HepG2 (cell line): Measurements from ENCODE around the gene STRN3. TPM values are rescaled to one million over a fixed set of nuclear protein-coding genes. Genes with fewer than 3 reads are reported as not detected.

Experiments
- CREB1 ChIP-seq, 2 experiments: fragments of 450-650 bp in 1 of 2; IDR thresholded peaks; 2 replicates each; pipeline ENCODE4 v1.6.1; 2016 to 2017; ENCODE audit warnings: control low read depth in 1 of 2, mild to moderate bottlenecking in 1 of 2, missing compliant biosample characterization in 1 of 2, missing genetic modification characterization in 1 of 2
- EZH2 ChIP-seq: conservative IDR thresholded peaks from 2 replicates; pipeline ENCODE4 v1.6.1; 2012; ENCODE audit warnings: mild to moderate bottlenecking, low read depth, low read length, moderate library complexity
- GPN1 ChIP-seq: sonication (generic); formaldehyde crosslinking; IDR thresholded peaks from 2 replicates; pipeline ENCODE4 v1.5.1; 2020; ENCODE audit warnings: missing genetic modification reagents, borderline replicate concordance
- KIAA2018 ChIP-seq: sonication (generic); formaldehyde crosslinking; IDR thresholded peaks from 2 replicates; pipeline ENCODE4 v1.5.0; 2020; ENCODE audit warnings: mild to moderate bottlenecking, missing genetic modification reagents, borderline replicate concordance
- KLF16 ChIP-seq, 2 experiments: sonication (generic) in 1 of 2; formaldehyde crosslinking in 1 of 2; IDR thresholded peaks; 2 replicates each; pipeline versions ENCODE4 v1.6.1 to v1.8.0; 2016 to 2023; ENCODE audit warnings: missing genetic modification reagents in 2 of 2, missing compliant biosample characterization in 1 of 2
- NFIC ChIP-seq: IDR thresholded peaks from 2 replicates; pipeline ENCODE4 v1.6.1; 2012; ENCODE audit warnings: mild to moderate bottlenecking, low read length, inconsistent platforms
- PAX8 ChIP-seq: sonication (generic); formaldehyde crosslinking; IDR thresholded peaks from 2 replicates; pipeline ENCODE4 v1.8.0; 2022; ENCODE audit warnings: mild to moderate bottlenecking, missing genetic modification reagents, borderline replicate concordance
- PPARG ChIP-seq: conservative IDR thresholded peaks from 2 replicates; pipeline ENCODE4 v1.6.1; 2016; ENCODE audit warnings: missing biosample characterization, missing genetic modification reagents
- SALL2 ChIP-seq: sonication (generic); formaldehyde crosslinking; IDR thresholded peaks from 2 replicates; pipeline ENCODE4 v1.8.1; 2023; ENCODE audit warnings: mild to moderate bottlenecking, missing genetic modification reagents, inconsistent platforms
- SRSF1 ChIP-seq: fragments of 200-400 bp; formaldehyde crosslinking; optimal IDR thresholded peaks from 2 replicates; pipeline ENCODE3; 2017; ENCODE audit warnings: mild to moderate bottlenecking, low read depth, low read length, moderate library complexity
- ZBTB34 ChIP-seq: sonication (generic); formaldehyde crosslinking; IDR thresholded peaks from 2 replicates; pipeline ENCODE4 v1.8.0; 2022; ENCODE audit warnings: mild to moderate bottlenecking, missing genetic modification reagents
- ZFX ChIP-seq: sonication (generic); formaldehyde crosslinking; IDR thresholded peaks from 2 replicates; pipeline ENCODE4 v1.4.0; 2020; ENCODE audit warnings: mild to moderate bottlenecking, low read depth, missing genetic modification reagents, moderate library complexity
- ZNF235 ChIP-seq: sonication (generic); formaldehyde crosslinking; IDR thresholded peaks from 2 replicates; pipeline ENCODE4 v1.8.1; 2023; ENCODE audit warnings: mild to moderate bottlenecking, missing genetic modification reagents, borderline replicate concordance
- ZNF367 ChIP-seq: sonication (generic); formaldehyde crosslinking; IDR thresholded peaks from 2 replicates; pipeline ENCODE4 v1.4.0; 2020; ENCODE audit warnings: missing genetic modification reagents, borderline replicate concordance
- ZNF589 ChIP-seq: sonication (generic); formaldehyde crosslinking; conservative IDR thresholded peaks from 2 replicates; pipeline ENCODE4 v1.8.0; 2022; ENCODE audit warnings: mild to moderate bottlenecking, moderate library complexity, missing genetic modification reagents
- ZNF605 ChIP-seq: sonication (generic); formaldehyde crosslinking; IDR thresholded peaks from 2 replicates; pipeline ENCODE4 v1.8.0; 2022; ENCODE audit warnings: mild to moderate bottlenecking, missing genetic modification reagents
- ZNF615 ChIP-seq: sonication (generic); formaldehyde crosslinking; IDR thresholded peaks from 2 replicates; pipeline ENCODE4 v1.5.0; 2020; ENCODE audit warnings: mild to moderate bottlenecking, missing genetic modification reagents, borderline replicate concordance
- ZNF674 ChIP-seq: sonication (generic); formaldehyde crosslinking; IDR thresholded peaks from 2 replicates; pipeline ENCODE4 v1.5.0; 2020; ENCODE audit warnings: low read depth, mild to moderate bottlenecking, missing genetic modification reagents
- ZNF772 ChIP-seq: sonication (generic); formaldehyde crosslinking; IDR thresholded peaks from 2 replicates; pipeline ENCODE4 v1.5.0; 2020; ENCODE audit warnings: mild to moderate bottlenecking, missing genetic modification reagents
- ZNF781 ChIP-seq: sonication (generic); formaldehyde crosslinking; IDR thresholded peaks from 2 replicates; pipeline ENCODE4 v1.5.1; 2020; ENCODE audit warnings: borderline replicate concordance, mild to moderate bottlenecking, missing genetic modification reagents; ENCODE audit errors: not compliant biosample characterization
- polyA plus RNA-seq, 8 experiments: library from polyadenylated mRNA; depleted of rRNA in 3 of 8; stranded (reverse) in 7 of 8; unstranded in 1 of 8; fragments of >200 nt; fragmentation: Illumina TruSeq in 4 of 8; extraction: Trizol in 4 of 8; gene quantifications; 2 replicates each; pipeline versions ENCODE4 v1.2.1 to v1.2.3, GENCODE V29; 2011 to 2016; ENCODE audit warnings: low read depth in 4 of 8, missing spikeins in 1 of 8, mixed read lengths in 1 of 8; ENCODE audit not compliant: insufficient read depth in 1 of 8
- total RNA-seq, 5 experiments: library from RNA; depleted of rRNA; stranded (reverse); fragments of >200 nt; fragmentation: Illumina TruSeq; extraction: Trizol; gene quantifications; 2 replicates each; pipeline ENCODE4 v1.2.3, GENCODE V29; 2016; ENCODE audit warnings: low read depth in 1 of 5

Gene STRN3
- total and polyA plus RNA-seq, 2 of the 13 experiments (the other 11 are each of a cell fraction or from before 2014, with no cell fraction given), result 49.4 to 123 TPM

GRCh38 chr14:30873308-30874119, 152.7 kb downstream of the STRN3 start (continued):
- TF ChIP-seq ZNF674 (no peak), EZH2 (peak; percentile 55), ZNF605 (CRISPR knock-in tag) (0 out of 2 replicates have a peak, but pooled peaks have one; percentile 58), ZNF772 (CRISPR knock-in tag) (no peak), ZNF615 (CRISPR knock-in tag) (0 out of 2 replicates have a peak, but pooled peaks have one; percentile 53), PAX8 (CRISPR knock-in tag) (no peak), NFIC (no peak), ZNF235 (CRISPR knock-in tag) (no peak), ZNF589 (CRISPR knock-in tag) (no peak), KIAA2018 (CRISPR knock-in tag) (no peak), SRSF1 (no peak), ZFX (CRISPR knock-in tag) (no peak), CREB1 (IDR thresholded peaks at IDR 0.05) (no peak), CREB1 (CRISPR knock-in tag; IDR thresholded peaks at IDR 0.05) (no peak), ZNF781 (CRISPR knock-in tag) (peak; percentile 60), GPN1 (CRISPR knock-in tag) (no peak), KLF16 (CRISPR knock-in tag; IDR thresholded peaks at IDR 0.05) (peak in 1 of 2 experiments; percentile 85; a peak in 1 of 4 replicates), SALL2 (no peak), PPARG (CRISPR knock-in tag) (no peak), ZBTB34 (no peak), ZNF367 (no peak)
